GM10266 (cell line): ENCODE data around the gene EPS8.

Source experiments
- DNase-seq: peaks from one replicate; pipeline ENCODE4 v3.0.0; 2012; ENCODE audit errors: extremely low spot score
- CTCF ChIP-seq: IDR thresholded peaks from 2 replicates; pipeline ENCODE4 v1.5.1; 2012; ENCODE audit warnings: mild to moderate bottlenecking, low read depth; ENCODE audit not compliant: control insufficient read depth, insufficient read depth; ENCODE audit errors: missing control alignments

Gene EPS8

DNA sequence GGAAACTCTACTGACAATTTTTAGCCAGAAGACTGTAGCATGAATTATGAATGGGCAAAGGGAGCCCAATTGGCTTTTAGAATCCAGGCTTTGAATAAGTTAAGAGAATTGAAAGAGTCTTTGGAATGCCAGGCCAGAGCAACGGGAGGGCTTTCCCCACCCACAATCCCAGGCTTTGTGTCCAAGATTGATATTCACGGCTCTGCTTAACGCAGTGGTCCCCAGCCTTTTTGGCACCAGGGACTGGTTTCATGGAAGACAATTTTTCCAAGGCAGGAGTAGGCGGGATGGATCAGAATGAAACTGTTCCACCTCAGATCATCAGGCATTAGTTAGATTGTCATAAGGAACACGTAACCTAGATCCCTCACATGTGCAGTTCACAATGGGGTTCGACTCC lies 79.6 kb downstream of the EPS8 start:
- no peak for TF ChIP-seq CTCF
- no peak for DNase-seq

- no peak for TF ChIP-seq CTCF
Observed at GRCh38 chr12:15708396-15709076, 80.7 kb downstream of the EPS8 start.

GRCh38 chr12:15707516-15708199 lies 81.5 kb downstream of the EPS8 start:
- DNase-seq, result no peak
- no peak for TF ChIP-seq CTCF

More at GRCh38 chr12:15708396-15709076, 80.7 kb downstream of the EPS8 start:
- DNase-seq, result no peak

GRCh38 chr12:15706010-15706676 lies 83.0 kb downstream of the EPS8 start:
- no peak for DNase-seq
- no peak for TF ChIP-seq CTCF

DNA sequence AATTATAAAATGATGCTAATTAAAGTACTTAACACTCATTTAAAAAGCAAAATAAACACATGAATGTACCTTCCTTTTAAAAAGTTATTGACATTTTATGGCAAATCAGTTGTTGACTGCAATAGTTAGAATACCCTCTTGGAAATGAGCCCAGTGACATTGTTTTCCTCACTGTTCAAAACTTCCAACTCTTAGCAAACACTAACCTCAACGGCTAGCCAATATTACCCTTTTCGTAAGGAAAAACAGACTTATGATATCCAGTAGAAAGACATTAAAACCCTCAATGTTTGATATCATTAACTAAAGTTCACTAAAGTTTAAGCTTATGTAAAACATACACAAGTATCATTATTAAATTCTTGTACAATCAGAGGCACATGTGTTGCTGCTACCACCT lies 83.6 kb downstream of the EPS8 start:
- DNase-seq, result no peak
- no peak for TF ChIP-seq CTCF

DNA sequence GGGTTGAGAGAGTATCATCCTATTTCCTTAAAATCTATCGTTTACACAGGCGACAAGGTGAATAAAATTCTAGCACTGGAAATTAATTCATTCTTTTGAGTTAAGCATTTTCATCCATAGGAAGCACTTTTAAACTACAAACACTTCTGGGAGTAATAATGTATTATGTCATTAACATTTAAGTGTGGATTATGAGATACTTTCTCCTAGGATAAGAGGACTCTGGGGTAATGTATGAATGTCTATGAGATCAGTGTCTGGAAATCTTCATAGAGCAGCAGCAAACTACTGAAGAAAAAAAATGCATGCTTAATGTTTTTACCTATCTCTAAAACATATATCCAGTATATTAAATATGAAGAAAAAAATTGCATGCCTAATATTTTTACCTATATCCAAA lies 86.9 kb downstream of the EPS8 start:
- DNase-seq, result no peak
- TF ChIP-seq CTCF, result no peak
